ENCODE results near the gene GABRR2. TPM values are rescaled to one million over a fixed set of nuclear protein-coding genes. Genes with fewer than 3 reads are reported as not detected.
A peak's percentile ranks its signal among the peaks of the same experiment; 100 is the strongest.

The GABRR2 gene
- total RNA-seq, 1 donor from 2014 or later, result 1.4 TPM

DNA sequence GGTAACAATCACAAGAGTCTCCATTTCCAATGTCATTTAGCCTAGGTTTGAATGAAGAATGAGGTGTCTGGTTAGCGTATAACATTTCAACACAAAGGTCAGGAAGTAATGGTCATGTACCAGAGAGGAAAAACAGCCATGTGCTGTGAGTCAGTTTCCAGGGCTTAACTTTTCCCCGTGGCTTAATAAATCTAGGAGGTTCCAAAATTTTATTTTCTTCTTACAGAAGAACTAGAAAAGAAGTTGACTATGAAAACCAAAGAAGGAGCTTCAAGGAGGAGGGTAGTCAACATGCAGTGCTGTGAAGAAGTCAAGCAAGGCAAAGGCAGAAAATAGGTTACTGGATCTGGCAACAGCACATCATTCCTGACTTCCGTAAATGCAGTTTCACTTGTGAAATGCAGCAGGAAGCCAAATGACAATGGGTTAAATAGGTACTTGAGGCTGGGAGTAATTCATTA lies 8.4 kb upstream of the GABRR2 start:
- Histone ChIP-seq H3K4me3 (no peak overlapping the region), H3K27ac (no peak overlapping the region), H3K9me3 (no peaks in the 10 kb centered on the region), H3K27me3 (no peaks in the 10 kb centered on the region), H3K36me3 (peaks cover 38% of the 10 kb centered on the region), H3K4me1 (no peaks in the 10 kb centered on the region)
- ATAC-seq (peak; percentile 44), DNase-seq (no peak)
- TF ChIP-seq, protein P1, sequence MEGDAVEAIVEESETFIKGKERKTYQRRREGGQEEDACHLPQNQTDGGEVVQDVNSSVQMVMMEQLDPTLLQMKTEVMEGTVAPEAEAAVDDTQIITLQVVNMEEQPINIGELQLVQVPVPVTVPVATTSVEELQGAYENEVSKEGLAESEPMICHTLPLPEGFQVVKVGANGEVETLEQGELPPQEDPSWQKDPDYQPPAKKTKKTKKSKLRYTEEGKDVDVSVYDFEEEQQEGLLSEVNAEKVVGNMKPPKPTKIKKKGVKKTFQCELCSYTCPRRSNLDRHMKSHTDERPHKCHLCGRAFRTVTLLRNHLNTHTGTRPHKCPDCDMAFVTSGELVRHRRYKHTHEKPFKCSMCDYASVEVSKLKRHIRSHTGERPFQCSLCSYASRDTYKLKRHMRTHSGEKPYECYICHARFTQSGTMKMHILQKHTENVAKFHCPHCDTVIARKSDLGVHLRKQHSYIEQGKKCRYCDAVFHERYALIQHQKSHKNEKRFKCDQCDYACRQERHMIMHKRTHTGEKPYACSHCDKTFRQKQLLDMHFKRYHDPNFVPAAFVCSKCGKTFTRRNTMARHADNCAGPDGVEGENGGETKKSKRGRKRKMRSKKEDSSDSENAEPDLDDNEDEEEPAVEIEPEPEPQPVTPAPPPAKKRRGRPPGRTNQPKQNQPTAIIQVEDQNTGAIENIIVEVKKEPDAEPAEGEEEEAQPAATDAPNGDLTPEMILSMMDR (IDR thresholded peaks at IDR 0.05), result no peak
- intact Hi-C loops (cut with DNase I), result no loop called here

DNA sequence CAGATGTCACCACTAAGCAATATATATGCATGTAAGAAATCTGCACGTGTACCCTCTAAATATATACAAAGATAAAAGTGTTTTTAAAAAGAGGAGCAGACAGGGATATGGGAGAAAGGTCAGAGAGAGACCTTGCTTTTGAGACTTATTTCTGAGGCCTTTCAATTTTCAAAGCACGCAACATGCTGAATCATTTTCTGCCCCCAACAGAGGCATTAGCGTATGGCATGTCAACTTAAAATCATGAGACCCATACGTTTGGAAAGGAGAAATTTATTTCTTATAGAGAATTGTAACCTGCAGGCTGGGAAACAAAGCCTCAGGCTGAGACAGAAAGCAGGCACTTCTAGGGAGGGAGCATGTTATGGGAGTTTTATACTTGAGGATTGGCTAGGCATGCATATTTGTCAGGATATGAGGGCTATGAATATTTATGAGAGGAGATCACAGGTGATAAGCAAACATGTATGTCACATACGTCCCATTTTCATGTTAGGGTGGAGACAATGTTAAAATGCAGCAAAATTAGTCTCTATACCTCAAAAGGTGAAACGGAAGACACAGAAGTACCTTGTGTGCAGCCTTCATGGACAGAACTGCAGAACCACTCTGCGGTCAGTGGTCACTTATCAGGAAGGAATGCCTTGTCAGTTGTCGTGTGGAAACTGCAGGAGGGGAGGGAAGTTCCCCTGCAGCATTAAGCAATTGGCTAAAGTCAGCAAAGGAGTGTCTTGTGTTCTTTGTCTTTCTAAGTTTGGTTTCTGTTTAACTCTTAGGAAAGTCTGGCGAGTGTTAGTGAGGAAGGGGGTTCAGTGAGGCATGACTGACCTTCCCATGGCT lies 6.3 kb upstream of the GABRR2 start:
- H3K4me1 ChIP-seq, result no peaks in the 10 kb centered on the region
- no peaks in the 10 kb centered on the region for H3K27me3 ChIP-seq
- H3K27ac ChIP-seq, result no peak overlapping the region
- TF ChIP-seq, protein P1 (IDR thresholded peaks at IDR 0.05), result no peak
- no peak overlapping the region for H3K4me3 ChIP-seq
- intact Hi-C loops (cut with DNase I), result no loop called here
- H3K36me3 ChIP-seq, result peaks cover 16% of the 10 kb centered on the region
- no peaks in the 10 kb centered on the region for H3K9me3 ChIP-seq
- DNase-seq, result no peak
- ATAC-seq, result peak; percentile 97

DNA sequence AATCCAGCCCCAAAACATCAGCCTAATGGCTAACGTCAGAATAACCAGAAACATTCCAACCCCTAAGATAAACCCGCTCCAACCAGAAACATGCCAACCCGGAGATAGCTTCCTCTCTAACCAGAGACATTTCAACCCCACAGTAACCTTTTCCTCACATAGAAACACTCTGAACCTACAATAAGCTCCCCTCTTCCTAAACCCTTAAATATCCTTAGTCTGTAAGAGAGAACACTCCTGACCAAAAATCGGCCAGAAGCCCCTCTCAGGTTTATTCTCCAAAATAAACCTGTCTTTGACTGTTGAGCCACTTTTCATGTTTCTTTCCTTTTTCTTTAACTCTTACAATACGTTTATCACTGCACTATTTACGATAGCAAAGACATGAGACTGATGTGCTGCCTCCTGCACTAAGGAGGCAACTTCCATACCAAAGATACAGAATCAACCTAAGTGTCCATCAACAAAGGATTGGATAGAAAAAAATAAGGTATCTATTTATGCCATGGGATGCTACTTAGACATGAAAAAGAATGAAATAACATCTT lies 5.0 kb upstream of the GABRR2 start:
- H3K27ac ChIP-seq, result no peak overlapping the region
- no peak for DNase-seq
- peaks cover 4% of the 10 kb centered on the region for H3K36me3 ChIP-seq
- no peaks in the 10 kb centered on the region for H3K27me3 ChIP-seq
- ATAC-seq, result no peak
- TF ChIP-seq, protein P1 (IDR thresholded peaks at IDR 0.05), result no peak
- no peaks in the 10 kb centered on the region for H3K4me1 ChIP-seq
- intact Hi-C loops (cut with DNase I), result no loop called here
- H3K4me3 ChIP-seq, result no peak overlapping the region
- H3K9me3 ChIP-seq, result no peaks in the 10 kb centered on the region

DNA sequence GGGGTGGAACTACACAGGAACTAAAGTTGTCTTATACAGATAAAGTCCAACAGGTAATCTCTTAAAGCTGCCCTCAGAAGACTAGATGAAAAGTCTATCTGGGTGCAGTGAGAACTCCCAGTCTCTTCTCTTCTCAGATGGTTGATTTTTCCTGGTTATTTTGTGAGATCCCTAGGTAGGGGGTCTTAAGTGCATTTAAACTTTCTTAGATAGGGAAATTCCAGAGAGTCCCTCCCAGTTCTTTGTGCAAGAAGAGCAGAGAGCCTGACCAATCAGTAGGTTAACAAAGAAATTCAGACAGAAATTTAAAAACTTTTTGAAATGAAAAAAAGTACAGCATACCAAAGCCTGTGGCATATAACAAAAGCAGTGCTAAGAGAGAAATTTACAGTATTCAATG lies 2.0 kb upstream of the GABRR2 start:
- H3K36me3 ChIP-seq, result peaks cover 7% of the 10 kb centered on the region
- DNase-seq, result no peak
- no peak overlapping the region for H3K4me3 ChIP-seq
- intact Hi-C loops (cut with DNase I), result no loop called here
- TF ChIP-seq, protein P1 (IDR thresholded peaks at IDR 0.05), result no peak
- ATAC-seq, result no peak
- no peaks in the 10 kb centered on the region for H3K9me3 ChIP-seq
- H3K27me3 ChIP-seq, result no peaks in the 10 kb centered on the region
- H3K4me1 ChIP-seq, result peaks cover 14% of the 10 kb centered on the region
- H3K27ac ChIP-seq, result no peak overlapping the region

DNA sequence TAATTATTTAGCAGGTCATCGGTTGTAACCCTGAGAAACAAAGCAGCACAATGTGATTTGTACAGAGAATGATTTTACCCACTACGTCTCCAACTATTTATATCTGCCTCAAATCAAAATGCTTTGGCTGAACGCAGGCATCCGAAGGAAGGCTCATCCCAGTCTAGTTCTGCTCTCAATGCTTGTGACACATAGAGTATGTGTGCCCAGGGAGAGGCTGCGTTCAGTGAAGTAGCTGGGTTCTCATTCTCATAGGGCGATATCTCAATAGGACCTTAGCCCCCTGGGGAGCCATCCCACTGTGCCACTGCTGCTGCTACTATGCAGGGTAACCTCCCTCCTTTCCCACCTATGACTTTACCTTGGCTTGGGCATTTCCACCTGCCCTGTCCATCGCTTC lies 407 bp downstream of the GABRR2 start:
- DNase-seq, result no peak
- H3K27me3 ChIP-seq, result no peaks in the 10 kb centered on the region
- no peaks in the 10 kb centered on the region for H3K9me3 ChIP-seq
- ATAC-seq, result no peak
- H3K27ac ChIP-seq, result no peak overlapping the region
- H3K4me1 ChIP-seq, result peaks cover 20% of the 10 kb centered on the region
- H3K36me3 ChIP-seq, result peaks cover 7% of the 10 kb centered on the region
- TF ChIP-seq, protein P1 (IDR thresholded peaks at IDR 0.05), result no peak
- H3K4me3 ChIP-seq, result no peak overlapping the region
- intact Hi-C loops (cut with DNase I), result no loop called here
